ENCODE results near the gene ZBED6.
"Not testable (repeated sequence)": the region's sequence is repeated elsewhere in the genome, so short reads cannot be mapped to it uniquely, and the experiment has no call there.

Gene ZBED6

GRCh38 chr1:203754455-203754864 is 41.0 kb upstream of the ZBED6 start:
- no peak for DNase-seq
- WGBS = 90% methylated on average over 2 of the region's 4 CpGs
- no peak overlapping the region for H3K4ac ChIP-seq (ENCODE audit: low read depth in 1 of 2, low read length in 2 of 2)
- H3K9me3 ChIP-seq (ENCODE audit: control insufficient read depth, low read length) = no peaks in the 10 kb centered on the region
- H4K8ac ChIP-seq (ENCODE audit: low read length) = no peak overlapping the region
- H3K79me1 ChIP-seq (replicated peaks; ENCODE audit: low read length, poor library complexity, severe bottlenecking) = no peaks in the 10 kb centered on the region
- no peak overlapping the region for H3K4me2 ChIP-seq (ENCODE audit: low read length, poor library complexity, severe bottlenecking)
- no peak overlapping the region for H3K4me3 ChIP-seq (ENCODE audit: insufficient read depth in 1 of 2, low read depth in 1 of 2, low read length in 2 of 2)
- H3K18ac ChIP-seq (ENCODE audit: low read depth in 1 of 2, low read length in 2 of 2) = no peak overlapping the region
- no peaks in the 10 kb centered on the region for H3K36me3 ChIP-seq (ENCODE audit: control insufficient read depth in 1 of 2, insufficient read depth in 2 of 2, low read depth in 1 of 2, low read length in 2 of 2)
- no peak overlapping the region for H2AFZ ChIP-seq (ENCODE audit: low read depth, low read length)
- no peak overlapping the region for H2BK5ac ChIP-seq (ENCODE audit: low read depth, low read length, poor library complexity, severe bottlenecking)
- H2AK5ac ChIP-seq (ENCODE audit: low read length, severe bottlenecking) = no peak overlapping the region
- H2BK120ac ChIP-seq (ENCODE audit: low read depth, low read length) = no peak overlapping the region
- H3K9ac ChIP-seq (ENCODE audit: low read length) = no peak overlapping the region
- no peaks in the 10 kb centered on the region for H3K27me3 ChIP-seq (ENCODE audit: control insufficient read depth in 1 of 2, insufficient read depth in 1 of 2, low read length in 2 of 2)
- H3K27ac ChIP-seq (ENCODE audit: low read length, poor library complexity, severe bottlenecking) = no peak overlapping the region
- no peak overlapping the region for H4K91ac ChIP-seq (ENCODE audit: low read length)
- H3K14ac ChIP-seq (ENCODE audit: low read length in 2 of 2) = no peak overlapping the region
- no peak overlapping the region for H3K23ac ChIP-seq (ENCODE audit: low read length in 2 of 2)
- H2BK15ac ChIP-seq (ENCODE audit: low read depth, poor library complexity, severe bottlenecking) = no peak overlapping the region
- peaks cover 2% of the 10 kb centered on the region for H3K4me1 ChIP-seq (ENCODE audit: control insufficient read depth, insufficient read depth, low read depth, low read length)
- H2BK12ac ChIP-seq (ENCODE audit: low read length in 2 of 2) = no peak overlapping the region

GRCh38 chr1:203756036-203756435 is 39.4 kb upstream of the ZBED6 start:
- Histone ChIP-seq H2AK5ac (ENCODE audit: low read length, severe bottlenecking) (no peak overlapping the region), H3K18ac (ENCODE audit: low read depth in 1 of 2, low read length in 2 of 2) (no peak overlapping the region), H3K27ac (ENCODE audit: low read length, poor library complexity, severe bottlenecking) (no peak overlapping the region), H3K4me3 (ENCODE audit: insufficient read depth in 1 of 2, low read depth in 1 of 2, low read length in 2 of 2) (no peak overlapping the region), H2BK120ac (ENCODE audit: low read depth, low read length) (no peak overlapping the region), H3K79me1 (replicated peaks; ENCODE audit: low read length, poor library complexity, severe bottlenecking) (no peaks in the 10 kb centered on the region), H2AFZ (ENCODE audit: low read depth, low read length) (no peak overlapping the region), H2BK5ac (ENCODE audit: low read depth, low read length, poor library complexity, severe bottlenecking) (no peak overlapping the region), H3K27me3 (ENCODE audit: control insufficient read depth in 1 of 2, insufficient read depth in 1 of 2, low read length in 2 of 2) (no peaks in the 10 kb centered on the region), H3K23ac (ENCODE audit: low read length in 2 of 2) (no peak overlapping the region), H3K4ac (ENCODE audit: low read depth in 1 of 2, low read length in 2 of 2) (no peak overlapping the region), H3K14ac (ENCODE audit: low read length in 2 of 2) (no peak overlapping the region), H2BK15ac (ENCODE audit: low read depth, poor library complexity, severe bottlenecking) (no peak overlapping the region), H2BK12ac (ENCODE audit: low read length in 2 of 2) (no peak overlapping the region), H3K36me3 (ENCODE audit: control insufficient read depth in 1 of 2, insufficient read depth in 2 of 2, low read depth in 1 of 2, low read length in 2 of 2) (no peaks in the 10 kb centered on the region), H3K4me2 (ENCODE audit: low read length, poor library complexity, severe bottlenecking) (no peak overlapping the region), H3K9ac (ENCODE audit: low read length) (no peak overlapping the region), H4K91ac (ENCODE audit: low read length) (no peak overlapping the region), H4K8ac (ENCODE audit: low read length) (no peak overlapping the region), H3K9me3 (ENCODE audit: control insufficient read depth, low read length) (no peaks in the 10 kb centered on the region), H3K4me1 (ENCODE audit: control insufficient read depth, insufficient read depth, low read depth, low read length) (peaks cover 2% of the 10 kb centered on the region)
- 92% methylated on average over 4 of the region's 4 CpGs for WGBS
- no peak for DNase-seq

GRCh38 chr1:203758749-203759148 is 36.7 kb upstream of the ZBED6 start:
- not testable (repeated sequence) for H2BK15ac ChIP-seq (ENCODE audit: low read depth, poor library complexity, severe bottlenecking); H3K9me3 ChIP-seq (ENCODE audit: control insufficient read depth, low read length); H3K27me3 ChIP-seq (ENCODE audit: control insufficient read depth in 1 of 2, insufficient read depth in 1 of 2, low read length in 2 of 2); H4K91ac ChIP-seq (ENCODE audit: low read length); H3K9ac ChIP-seq (ENCODE audit: low read length); H2BK5ac ChIP-seq (ENCODE audit: low read depth, low read length, poor library complexity, severe bottlenecking); H3K36me3 ChIP-seq (ENCODE audit: control insufficient read depth in 1 of 2, insufficient read depth in 2 of 2, low read depth in 1 of 2, low read length in 2 of 2); H2AK5ac ChIP-seq (ENCODE audit: low read length, severe bottlenecking); H3K27ac ChIP-seq (ENCODE audit: low read length, poor library complexity, severe bottlenecking); H4K8ac ChIP-seq (ENCODE audit: low read length); H2BK120ac ChIP-seq (ENCODE audit: low read depth, low read length); H3K23ac ChIP-seq (ENCODE audit: low read length in 2 of 2); H3K4me2 ChIP-seq (ENCODE audit: low read length, poor library complexity, severe bottlenecking); H3K18ac ChIP-seq (ENCODE audit: low read depth in 1 of 2, low read length in 2 of 2); H3K4me1 ChIP-seq (ENCODE audit: control insufficient read depth, insufficient read depth, low read depth, low read length); H3K4ac ChIP-seq (ENCODE audit: low read depth in 1 of 2, low read length in 2 of 2); H3K4me3 ChIP-seq (ENCODE audit: insufficient read depth in 1 of 2, low read depth in 1 of 2, low read length in 2 of 2); H3K14ac ChIP-seq (ENCODE audit: low read length in 2 of 2); H3K79me1 ChIP-seq (replicated peaks; ENCODE audit: low read length, poor library complexity, severe bottlenecking); H2AFZ ChIP-seq (ENCODE audit: low read depth, low read length); DNase-seq; H2BK12ac ChIP-seq (ENCODE audit: low read length in 2 of 2)
- WGBS = 32% methylated on average over 2 of the region's 2 CpGs

- no peak overlapping the region for H3K4me3 ChIP-seq (ENCODE audit: insufficient read depth in 1 of 2, low read depth in 1 of 2, low read length in 2 of 2)
These were observed 34.9 kb upstream of the ZBED6 start for GRCh38 chr1:203760506-203760905.

More at GRCh38 chr1:203760506-203760905, 34.9 kb upstream of the ZBED6 start:
- no peak for DNase-seq
- H3K23ac ChIP-seq (ENCODE audit: low read length in 2 of 2) = no peak overlapping the region
- H3K36me3 ChIP-seq (ENCODE audit: control insufficient read depth in 1 of 2, insufficient read depth in 2 of 2, low read depth in 1 of 2, low read length in 2 of 2) = no peaks in the 10 kb centered on the region
- H2AK5ac ChIP-seq (ENCODE audit: low read length, severe bottlenecking) = no peak overlapping the region
- no peak overlapping the region for H3K4me2 ChIP-seq (ENCODE audit: low read length, poor library complexity, severe bottlenecking)
- no peak overlapping the region for H3K9ac ChIP-seq (ENCODE audit: low read length)
- H3K4me1 ChIP-seq (ENCODE audit: control insufficient read depth, insufficient read depth, low read depth, low read length) = no peaks in the 10 kb centered on the region
- no peak overlapping the region for H3K18ac ChIP-seq (ENCODE audit: low read depth in 1 of 2, low read length in 2 of 2)
- peaks cover 0 to 16% of the 10 kb centered on the region in 2 experiments for H3K27me3 ChIP-seq (ENCODE audit: control insufficient read depth in 1 of 2, insufficient read depth in 1 of 2, low read length in 2 of 2)
- no peak overlapping the region for H4K91ac ChIP-seq (ENCODE audit: low read length)
- no peak overlapping the region for H3K27ac ChIP-seq (ENCODE audit: low read length, poor library complexity, severe bottlenecking)
- H2BK5ac ChIP-seq (ENCODE audit: low read depth, low read length, poor library complexity, severe bottlenecking) = no peak overlapping the region
- H3K79me1 ChIP-seq (replicated peaks; ENCODE audit: low read length, poor library complexity, severe bottlenecking) = no peaks in the 10 kb centered on the region
- no peak overlapping the region for H2BK12ac ChIP-seq (ENCODE audit: low read length in 2 of 2)
- H2AFZ ChIP-seq (ENCODE audit: low read depth, low read length) = no peak overlapping the region
- no peak overlapping the region for H2BK120ac ChIP-seq (ENCODE audit: low read depth, low read length)
- H3K14ac ChIP-seq (ENCODE audit: low read length in 2 of 2) = no peak overlapping the region
- no peak overlapping the region for H4K8ac ChIP-seq (ENCODE audit: low read length)
- H3K4ac ChIP-seq (ENCODE audit: low read depth in 1 of 2, low read length in 2 of 2) = no peak overlapping the region
- H2BK15ac ChIP-seq (ENCODE audit: low read depth, poor library complexity, severe bottlenecking) = no peak overlapping the region
- WGBS = 100% methylated on average over 2 of the region's 3 CpGs
- H3K9me3 ChIP-seq (ENCODE audit: control insufficient read depth, low read length) = no peaks in the 10 kb centered on the region

Data from mesenchymal stem cell (in vitro differentiated cells and primary cell).